ENCODE data around the gene RNF186. TPM values are rescaled to one million over a fixed set of nuclear protein-coding genes. Genes with fewer than 3 reads are reported as not detected.

Gene RNF186
- total RNA-seq, 2 experiments from 2014 or later = not detected

- Mint-ChIP-seq H3K4me1 (ENCODE audit: low read depth) (no peaks in the 10 kb centered on the region), H3K27ac (no peak overlapping the region), H3K9me3 (no peaks in the 10 kb centered on the region), H3K27me3 (peaks cover 16% of the 10 kb centered on the region), H3K36me3 (ENCODE audit: low read depth) (no peaks in the 10 kb centered on the region), H3K4me3 (no peak overlapping the region)
- intact Hi-C loops (cut with micrococcal nuclease) = no loop called here
- ChIA-PET POLR2A (no interaction called here), CTCF (interaction anchor here (1.1 kb wide), 1 partner anchor 13 kb away, joined by 3 read pairs; no protein-coding TSS in a partner anchor)
- DNase-seq = no peak
- no peak for TF ChIP-seq CTCF (IDR thresholded peaks at IDR 0.05)
- no peak for ATAC-seq
Observed at GRCh38 chr1:19844731-19845495, 29.8 kb upstream of the RNF186 start.

- Mint-ChIP-seq H3K27ac (no peak overlapping the region), H3K9me3 (no peaks in the 10 kb centered on the region), H3K27me3 (peaks cover 23% of the 10 kb centered on the region), H3K4me3 (no peak overlapping the region), H3K4me1 (ENCODE audit: low read depth) (no peaks in the 10 kb centered on the region), H3K36me3 (ENCODE audit: low read depth) (no peaks in the 10 kb centered on the region)
- ChIA-PET CTCF (interaction anchor here (1.0 kb wide), 1 partner anchor 178 kb away, joined by 3 read pairs; no protein-coding TSS in a partner anchor), POLR2A (no interaction called here)
- ATAC-seq = no peak
- intact Hi-C loops (cut with micrococcal nuclease) = no loop called here
- TF ChIP-seq CTCF (IDR thresholded peaks at IDR 0.05) = no peak
- DNase-seq = no peak
Observed at GRCh38 chr1:19840228-19840627, 25.1 kb upstream of the RNF186 start.

GRCh38 chr1:19837866-19838265, 22.8 kb upstream of the RNF186 start:
- TF ChIP-seq CTCF (IDR thresholded peaks at IDR 0.05) = no peak
- intact Hi-C loops (cut with micrococcal nuclease) = no loop called here
- H3K27me3 Mint-ChIP-seq = peaks cover 21% of the 10 kb centered on the region
- CTCF ChIA-PET = no interaction called here
- no peak overlapping the region for H3K27ac Mint-ChIP-seq
- DNase-seq = no peak
- no peaks in the 10 kb centered on the region for H3K36me3 Mint-ChIP-seq (ENCODE audit: low read depth)
- no peaks in the 10 kb centered on the region for H3K9me3 Mint-ChIP-seq
- H3K4me3 Mint-ChIP-seq = no peak overlapping the region
- POLR2A ChIA-PET = no interaction called here
- ATAC-seq = no peak
- H3K4me1 Mint-ChIP-seq (ENCODE audit: low read depth) = no peaks in the 10 kb centered on the region

DNA sequence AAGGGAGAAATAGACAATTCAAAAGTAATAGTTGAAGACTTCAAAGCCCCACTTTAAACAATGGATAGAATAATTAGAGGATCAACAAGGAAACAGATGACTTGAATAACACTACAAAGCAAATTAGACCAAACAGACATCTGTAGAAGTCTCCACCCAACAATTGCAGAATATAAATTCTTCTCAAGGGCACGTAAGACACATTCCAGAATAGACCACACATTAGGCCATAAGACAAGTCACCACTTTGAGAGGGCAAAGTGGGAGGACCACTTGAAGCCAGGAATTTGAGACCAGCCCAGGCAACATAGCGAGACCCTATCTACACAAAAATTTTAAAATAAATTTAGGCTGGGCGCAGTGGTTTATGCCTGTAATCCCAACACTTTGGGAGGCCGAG, 20.5 kb upstream of the RNF186 start:
- ChIA-PET CTCF (no interaction called here), POLR2A (no interaction called here)
- Mint-ChIP-seq H3K4me3 (no peak overlapping the region), H3K27ac (no peak overlapping the region), H3K27me3 (peaks cover 27% of the 10 kb centered on the region), H3K4me1 (ENCODE audit: low read depth) (peaks cover 4% of the 10 kb centered on the region), H3K9me3 (peaks cover 5% of the 10 kb centered on the region), H3K36me3 (ENCODE audit: low read depth) (no peaks in the 10 kb centered on the region)
- intact Hi-C loops (cut with micrococcal nuclease) = no loop called here
- no peak for TF ChIP-seq CTCF (IDR thresholded peaks at IDR 0.05)
- DNase-seq (no peak), ATAC-seq (no peak)

- DNase-seq (no peak), ATAC-seq (no peak)
- ChIA-PET CTCF (interaction anchor here (1.1 kb wide), 1 partner anchor 14 kb away, joined by 3 read pairs; no protein-coding TSS in a partner anchor), POLR2A (no interaction called here)
- TF ChIP-seq CTCF (IDR thresholded peaks at IDR 0.05) = no peak
- peaks cover 4% of the 10 kb centered on the region for H3K4me1 Mint-ChIP-seq (ENCODE audit: low read depth)
- H3K27me3 Mint-ChIP-seq = peaks cover 35% of the 10 kb centered on the region
- intact Hi-C loops (cut with micrococcal nuclease) = no loop called here
- no peak overlapping the region for H3K4me3 Mint-ChIP-seq
- H3K27ac Mint-ChIP-seq = no peak overlapping the region
- no peaks in the 10 kb centered on the region for H3K36me3 Mint-ChIP-seq (ENCODE audit: low read depth)
- peaks cover 5% of the 10 kb centered on the region for H3K9me3 Mint-ChIP-seq
Observed at GRCh38 chr1:19831441-19831840, 16.4 kb upstream of the RNF186 start.
